GM19025 (cell line): ENCODE results near the gene CES4A.
"Not testable (repeated sequence)": the region's sequence is repeated elsewhere in the genome, so short reads cannot be mapped to it uniquely, and the experiment has no call there.

Source experiments
- ATAC-seq: cut with Tn5 transposase; IDR thresholded peaks from one replicate; pipeline ENCODE4 v1.9.1; 2021; ENCODE audit warnings: mild to moderate bottlenecking, low read depth, moderate library complexity; ENCODE audit not compliant: unreplicated experiment

The CES4A gene

GRCh38 chr16:66988197-66988788 is at the start of gene CES4A:
TSS of gene CES4A (plus strand) at chr16:66988589. CDS start at chr16:66988773, 184 bp downstream.
- no peak for ATAC-seq

DNA sequence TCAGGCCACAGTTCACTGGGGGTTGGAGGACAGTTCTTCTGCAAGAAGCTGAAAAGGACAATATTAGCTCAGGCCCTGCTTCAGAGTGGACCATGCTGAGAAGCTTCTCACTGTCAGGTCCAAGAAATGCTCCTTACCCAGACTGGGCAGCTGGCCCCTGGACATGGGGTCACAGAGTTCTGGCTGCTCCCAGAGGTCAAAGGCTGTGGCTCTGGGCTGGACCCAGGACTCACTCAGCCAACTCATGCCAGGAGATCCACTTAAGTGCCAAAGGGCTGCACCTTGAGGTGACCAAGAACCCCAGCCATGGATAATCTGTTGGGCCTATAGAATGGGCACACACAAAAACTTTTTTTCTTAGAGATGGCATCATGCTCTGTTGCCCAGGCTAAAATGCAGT is 49.0 kb upstream of the CES4A start:
- no peak for ATAC-seq

- ATAC-seq: no peak
Observed at GRCh38 chr16:66940236-66940635, 48.2 kb upstream of the CES4A start.

GRCh38 chr16:66942981-66943380 is 45.4 kb upstream of the CES4A start:
- no peak for ATAC-seq

DNA sequence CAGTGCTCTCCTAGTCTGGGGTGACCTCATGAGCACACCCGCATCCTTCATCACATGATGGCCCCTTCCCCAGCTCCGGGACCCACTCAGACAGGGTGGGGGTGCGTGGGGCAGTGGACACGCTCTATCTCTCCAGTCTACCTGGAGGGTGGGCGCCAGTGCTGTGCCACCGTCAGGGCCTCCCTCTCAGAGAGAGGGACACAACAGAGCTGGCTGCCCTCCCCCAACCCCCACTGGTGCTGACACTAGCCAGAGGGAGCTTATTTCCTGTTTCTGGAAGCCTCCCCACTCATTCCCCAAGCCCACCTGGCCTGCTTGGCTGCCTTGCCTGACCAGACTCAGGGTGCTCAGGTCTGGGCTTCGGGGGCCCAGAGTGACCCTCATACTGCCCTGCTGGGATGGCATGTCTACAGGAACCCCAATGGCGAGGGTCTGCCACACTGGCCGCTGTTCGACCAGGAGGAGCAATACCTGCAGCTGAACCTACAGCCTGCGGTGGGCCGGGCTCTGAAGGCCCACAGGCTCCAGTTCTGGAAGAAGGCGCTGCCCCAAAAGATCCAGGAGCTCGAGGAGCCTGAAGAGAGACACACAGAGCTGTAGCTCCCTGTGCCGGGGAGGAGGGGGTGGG is 44.8 kb upstream of the CES4A start:
- ATAC-seq: no peak

GRCh38 chr16:66944054-66944441 is 44.3 kb upstream of the CES4A start:
- no peak for ATAC-seq

- not testable (repeated sequence) for ATAC-seq
Observed at GRCh38 chr16:66944971-66945370, 43.4 kb upstream of the CES4A start.

DNA sequence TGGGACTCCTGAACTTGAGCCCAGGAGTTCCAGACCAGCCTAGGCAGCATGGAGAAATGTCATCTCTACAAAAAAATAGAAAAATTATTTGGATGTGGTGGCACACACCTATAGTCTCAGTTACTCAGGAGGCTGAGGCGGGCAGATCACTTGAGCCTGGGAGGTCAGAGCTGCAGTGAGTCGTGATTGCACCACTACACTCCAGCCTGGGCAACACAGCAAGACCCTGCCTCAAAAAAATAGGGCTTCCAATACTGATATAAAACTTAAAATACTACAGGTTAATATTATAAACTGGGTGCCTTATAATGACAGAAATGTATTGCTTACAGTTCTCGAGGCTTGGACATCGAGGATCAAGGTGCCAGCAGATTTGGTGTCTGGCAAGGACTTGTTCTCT is 42.5 kb upstream of the CES4A start:
- ATAC-seq: no peak

GRCh38 chr16:66946541-66946940 is 41.8 kb upstream of the CES4A start:
- ATAC-seq: no peak

- no peak for ATAC-seq
Observed at GRCh38 chr16:66946974-66947301, 41.5 kb upstream of the CES4A start.

DNA sequence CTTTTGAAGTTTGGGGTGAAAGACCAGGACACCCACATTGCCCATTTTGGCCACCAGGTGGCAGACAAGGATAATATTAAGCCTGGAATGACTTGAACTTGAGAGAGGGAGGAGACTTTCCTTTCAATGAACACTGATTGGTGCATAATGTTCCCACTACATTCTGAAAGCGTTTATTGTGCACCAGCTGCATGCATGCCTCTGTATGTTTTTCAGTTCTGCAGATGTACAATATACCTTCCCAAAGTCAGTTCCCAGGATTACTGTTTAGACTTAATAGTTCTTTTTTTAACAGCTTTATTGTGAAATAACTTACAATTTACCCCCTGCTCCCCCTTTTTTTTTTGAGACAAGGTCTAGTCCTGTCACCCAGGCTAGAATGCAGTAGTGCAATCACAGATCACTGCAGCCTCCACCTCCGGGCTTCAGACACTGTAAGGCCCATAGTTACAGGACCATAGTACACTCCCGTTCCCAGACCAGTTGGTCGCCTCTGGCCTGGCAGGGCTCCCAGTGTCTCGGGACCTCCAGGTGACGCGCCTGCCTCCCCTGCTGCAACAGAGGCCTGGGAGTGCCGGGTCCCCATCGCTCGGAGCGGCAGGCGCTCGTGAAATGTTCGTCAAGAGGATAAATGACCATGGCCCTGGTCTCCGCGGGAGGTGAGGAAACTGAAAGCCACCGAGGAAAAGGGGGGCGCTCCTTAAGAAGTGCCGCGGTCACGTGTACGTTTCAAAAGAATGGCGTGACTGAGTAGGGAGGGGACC is 40.9 kb upstream of the CES4A start:
- ATAC-seq: no peak

DNA sequence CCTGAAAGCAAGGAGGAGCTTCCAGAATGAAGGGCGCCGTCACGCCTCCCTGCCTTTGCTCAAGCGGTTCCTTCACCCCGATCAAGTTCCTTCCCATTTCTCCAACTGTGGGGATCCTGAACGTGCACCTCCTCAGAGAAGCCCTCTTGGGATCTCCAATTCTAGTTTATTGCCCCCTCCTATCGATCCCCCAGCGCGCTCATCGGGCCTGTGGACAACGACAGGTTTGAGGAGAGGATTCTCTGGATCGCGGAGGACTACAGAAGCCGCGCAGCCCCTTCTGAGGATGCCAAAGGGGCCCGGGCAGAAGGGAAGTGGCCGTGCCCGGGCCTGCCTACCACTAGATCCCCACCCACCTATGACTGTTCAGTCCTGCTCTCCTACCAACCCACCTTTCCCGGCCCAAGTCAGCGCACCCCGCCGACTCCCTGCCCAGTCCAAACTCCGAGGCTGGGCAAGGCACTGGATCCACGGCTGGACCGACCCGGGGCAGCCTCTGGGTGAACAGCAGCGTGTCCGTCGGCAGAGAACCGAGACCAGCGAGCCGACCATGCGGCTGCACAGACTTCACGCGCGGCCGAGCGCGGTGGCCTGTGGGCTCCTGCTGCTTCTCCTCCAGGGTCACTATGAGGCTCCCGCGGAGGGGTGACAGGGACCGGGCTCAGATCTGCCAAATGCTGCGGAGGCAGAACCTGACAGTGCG is 40.1 kb upstream of the CES4A start:
- ATAC-seq: no peak

- ATAC-seq: no peak
Observed at GRCh38 chr16:66948837-66949225, 39.6 kb upstream of the CES4A start.

DNA sequence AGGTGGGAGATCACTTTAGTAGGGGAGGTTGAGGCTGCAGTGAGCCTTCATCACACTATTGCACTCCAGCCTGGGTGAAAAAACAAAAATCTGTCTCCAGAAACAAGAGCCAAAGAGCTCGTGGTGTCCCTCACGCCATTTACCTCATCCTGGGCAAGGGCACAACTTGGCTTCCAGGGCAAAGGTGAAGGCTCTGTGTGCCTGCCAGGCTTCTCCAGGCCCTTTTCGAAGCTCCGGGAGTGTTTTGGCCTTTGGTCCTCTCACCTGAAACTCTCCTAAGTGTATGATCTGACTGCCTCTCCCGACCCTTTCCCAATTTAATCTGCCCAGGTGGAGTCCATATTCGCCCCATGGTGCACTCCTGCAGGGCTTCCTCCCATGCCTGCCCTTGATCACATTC is 38.9 kb upstream of the CES4A start:
- no peak for ATAC-seq

DNA sequence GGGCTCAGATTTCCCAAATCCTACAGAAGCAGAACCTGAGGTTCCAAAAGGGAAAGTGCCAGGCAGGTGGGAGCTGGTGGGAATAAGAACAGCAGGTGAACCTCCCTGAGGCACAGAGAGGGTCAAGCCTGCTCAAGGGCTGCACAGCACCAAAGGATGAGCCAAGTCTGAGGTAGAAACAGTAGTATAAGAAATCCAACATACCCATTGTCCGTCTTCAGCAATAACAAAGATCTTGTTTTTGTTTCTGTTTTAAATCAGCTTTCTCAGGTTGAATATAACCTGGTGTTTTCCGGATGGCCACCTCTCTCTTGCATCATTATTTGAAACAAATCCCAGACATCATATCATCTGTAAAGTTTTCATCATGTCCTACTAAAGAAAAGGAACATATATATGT is 38.0 kb upstream of the CES4A start:
- no peak for ATAC-seq

DNA sequence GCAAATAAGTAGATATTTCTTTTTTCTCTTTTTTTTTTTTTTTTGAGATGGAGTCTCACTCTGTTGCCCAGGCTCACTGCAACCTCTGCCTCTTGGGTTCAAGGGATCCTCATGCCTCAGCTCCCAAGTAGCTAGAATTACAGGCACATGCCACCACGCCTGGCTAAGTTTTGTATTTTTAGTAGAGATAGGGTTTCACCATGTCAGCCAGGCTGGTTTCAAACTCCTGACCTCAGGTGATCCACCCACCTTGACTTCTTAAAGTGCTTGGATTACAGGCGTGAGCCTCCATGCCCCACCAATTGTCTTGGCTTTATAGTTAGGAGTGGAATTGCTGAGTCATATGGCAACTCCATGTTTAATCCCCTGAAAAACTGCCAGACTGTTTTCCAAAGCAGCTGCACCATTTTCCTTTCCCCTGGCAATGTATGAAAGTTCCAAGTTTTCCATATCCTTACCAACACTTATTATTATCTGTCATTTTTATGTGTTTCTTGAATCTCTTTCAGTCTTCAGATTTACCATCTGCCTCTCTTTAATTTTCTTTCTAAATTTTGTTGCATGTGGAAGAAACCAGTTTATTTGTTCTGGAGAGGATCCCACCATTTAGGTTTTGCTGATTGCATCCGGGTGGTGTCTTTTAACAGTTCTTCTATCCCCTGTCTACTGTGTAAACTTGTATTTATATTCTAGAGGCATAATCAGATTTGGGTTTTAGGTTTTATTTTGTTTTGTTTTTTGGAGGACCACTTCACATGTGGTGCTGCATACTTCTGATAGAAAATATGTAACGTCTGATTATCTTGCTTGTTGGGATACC is 37.2 kb upstream of the CES4A start:
- no peak for ATAC-seq

- ATAC-seq: no peak
Observed at GRCh38 chr16:66952430-66953110, 35.8 kb upstream of the CES4A start.

- no peak for ATAC-seq
Observed at GRCh38 chr16:66953462-66954096, 34.8 kb upstream of the CES4A start.

GRCh38 chr16:66954097-66954659 is 34.2 kb upstream of the CES4A start:
- ATAC-seq: no peak
